Measurements from ENCODE around the gene CADM4.

CADM4 gene

DNA sequence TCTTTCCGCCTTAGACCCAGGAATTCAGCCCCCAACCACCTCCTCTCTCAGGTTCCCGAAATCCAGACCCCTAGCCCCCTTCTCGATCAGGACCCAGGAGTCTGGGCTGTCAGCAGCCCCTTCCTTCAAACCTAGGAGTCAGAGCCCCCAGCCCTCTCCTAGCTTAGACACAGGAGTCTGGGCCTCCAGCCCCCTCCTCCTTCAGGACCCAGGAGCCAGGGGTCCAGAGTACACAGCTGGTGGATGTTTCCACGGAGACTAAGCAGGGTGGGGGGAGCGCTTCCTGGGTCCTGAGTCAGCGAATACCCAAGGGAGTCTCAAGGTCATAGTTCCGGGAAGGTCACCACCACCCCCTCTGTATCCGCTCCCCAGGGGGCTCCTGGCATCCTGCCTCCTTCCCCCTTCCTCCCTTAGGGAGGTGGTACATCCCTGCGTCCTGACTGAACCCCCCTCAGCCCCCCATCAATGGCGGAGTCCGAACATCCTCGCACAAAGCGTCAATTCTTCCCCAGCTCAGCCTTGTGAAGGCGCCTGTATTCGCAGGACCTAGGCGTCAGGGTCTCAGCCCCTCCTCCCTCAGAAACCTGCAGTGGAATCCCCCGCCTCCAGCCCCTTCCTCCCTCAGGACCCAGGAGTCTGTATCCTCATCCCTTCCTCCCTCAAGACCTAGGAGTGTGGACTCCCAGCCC lies 4.6 kb downstream of the CADM4 start:
- no peak for FAIRE-seq

GRCh38 chr19:43634506-43634871 lies 5.2 kb downstream of the CADM4 start:
- FAIRE-seq (no peak), DNase-seq (ENCODE audit: insufficient read length, low spot score) (no peak)

More for the DNA sequence above, 4.6 kb downstream of the CADM4 start:
- DNase-seq (ENCODE audit: insufficient read length, low spot score) = no peak

DNA sequence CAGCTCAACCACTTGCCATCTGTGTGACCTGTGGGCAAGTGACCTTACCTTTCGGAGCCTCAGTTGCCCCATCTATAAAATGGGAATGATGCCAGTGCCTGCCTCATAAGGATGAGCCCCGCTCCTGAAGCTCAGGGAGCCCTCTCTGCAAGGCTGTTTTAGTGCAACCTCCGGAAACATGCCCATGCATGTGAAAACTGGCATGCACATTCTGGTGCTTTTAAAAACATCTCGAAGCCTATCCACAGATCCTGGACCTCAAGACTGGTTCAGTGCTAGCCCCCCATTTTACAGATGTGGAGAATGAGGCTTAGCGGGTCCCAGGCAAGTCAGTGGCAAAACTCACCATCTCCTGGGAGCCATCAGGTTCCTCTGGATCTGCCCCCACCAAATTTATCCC lies 5.6 kb downstream of the CADM4 start:
- FAIRE-seq (no peak), DNase-seq (ENCODE audit: insufficient read length, low spot score) (no peak)

GRCh38 chr19:43633520-43633919 lies 6.1 kb downstream of the CADM4 start:
- DNase-seq (ENCODE audit: insufficient read length, low spot score) (no peak), FAIRE-seq (no peak)

DNA sequence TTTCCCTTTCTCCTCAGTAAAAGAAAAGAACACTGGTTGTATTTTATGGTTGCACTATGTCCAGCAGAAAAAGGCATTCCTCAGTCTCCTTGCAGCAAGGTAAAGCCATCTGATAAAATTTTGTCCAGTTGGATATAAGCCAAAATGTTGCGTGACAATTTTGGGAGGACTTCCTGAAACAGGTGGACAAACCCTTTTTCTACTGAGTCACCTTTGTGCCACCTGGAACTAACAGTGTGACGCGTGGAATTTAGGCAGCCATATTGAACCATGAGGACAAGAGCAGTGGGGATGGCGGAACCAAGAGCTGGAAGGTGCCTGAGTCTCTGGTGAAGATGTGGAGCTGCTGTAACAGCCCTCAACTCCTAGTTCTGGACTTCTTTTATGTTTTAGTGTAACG lies 8.2 kb downstream of the CADM4 start:
- DNase-seq (ENCODE audit: insufficient read length, low spot score) = no peak
- FAIRE-seq = no peak

DNA sequence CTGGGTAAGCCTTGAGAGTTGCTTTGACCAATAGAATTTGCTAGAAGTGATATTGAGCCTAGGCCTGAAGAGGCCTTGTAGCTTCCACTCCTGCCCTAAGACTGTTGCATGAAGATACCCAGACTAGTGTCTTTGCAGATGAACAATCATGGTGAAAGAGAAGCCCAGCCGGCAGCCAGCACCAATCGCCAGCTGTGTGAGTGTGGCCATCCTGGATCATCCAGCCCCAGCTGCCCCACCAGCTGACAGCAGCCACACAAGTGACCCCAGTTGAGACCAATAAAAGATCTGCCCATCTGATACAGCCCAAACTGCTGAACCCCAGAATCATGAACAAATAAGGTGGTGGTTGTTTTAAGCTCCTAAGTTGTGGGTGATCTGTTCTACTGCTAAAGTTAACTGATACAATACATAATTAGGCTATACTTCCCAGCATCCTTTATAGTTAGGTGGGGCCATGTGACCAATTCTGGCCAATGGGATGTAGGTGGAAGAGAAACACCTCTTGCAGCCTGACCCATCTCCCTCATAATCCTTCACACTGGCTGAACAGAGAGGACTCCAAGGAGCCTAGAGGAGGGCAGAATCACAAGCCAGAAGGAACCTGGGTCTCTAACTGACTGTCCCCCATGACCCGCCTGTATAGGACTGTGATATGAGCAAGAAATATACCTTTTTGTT lies 10.9 kb downstream of the CADM4 start:
- DNase-seq (ENCODE audit: insufficient read length, low spot score) (no peak), FAIRE-seq (no peak)

DNA sequence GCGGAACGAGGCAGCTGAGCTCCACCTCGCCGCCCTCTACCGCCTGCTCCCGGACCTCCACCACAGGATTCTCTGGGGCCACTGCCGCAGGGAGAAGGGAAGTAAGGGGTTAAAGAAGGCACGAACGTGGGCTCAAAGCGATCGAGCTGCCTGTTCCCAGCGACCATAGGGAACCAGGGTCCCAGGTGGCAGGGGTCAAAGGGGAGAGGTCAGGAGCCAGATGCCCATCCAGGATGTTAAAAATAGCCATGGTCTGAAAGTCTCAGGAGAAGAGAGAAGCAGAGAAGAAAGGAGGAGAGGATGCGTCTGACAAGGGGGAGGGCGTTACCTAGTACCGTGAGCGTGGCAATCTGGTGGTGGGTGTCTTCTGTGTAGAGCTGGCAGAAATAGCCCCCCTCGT lies 12.8 kb downstream of the CADM4 start:
- FAIRE-seq = no peak
- DNase-seq (ENCODE audit: insufficient read length, low spot score) = no peak

DNA sequence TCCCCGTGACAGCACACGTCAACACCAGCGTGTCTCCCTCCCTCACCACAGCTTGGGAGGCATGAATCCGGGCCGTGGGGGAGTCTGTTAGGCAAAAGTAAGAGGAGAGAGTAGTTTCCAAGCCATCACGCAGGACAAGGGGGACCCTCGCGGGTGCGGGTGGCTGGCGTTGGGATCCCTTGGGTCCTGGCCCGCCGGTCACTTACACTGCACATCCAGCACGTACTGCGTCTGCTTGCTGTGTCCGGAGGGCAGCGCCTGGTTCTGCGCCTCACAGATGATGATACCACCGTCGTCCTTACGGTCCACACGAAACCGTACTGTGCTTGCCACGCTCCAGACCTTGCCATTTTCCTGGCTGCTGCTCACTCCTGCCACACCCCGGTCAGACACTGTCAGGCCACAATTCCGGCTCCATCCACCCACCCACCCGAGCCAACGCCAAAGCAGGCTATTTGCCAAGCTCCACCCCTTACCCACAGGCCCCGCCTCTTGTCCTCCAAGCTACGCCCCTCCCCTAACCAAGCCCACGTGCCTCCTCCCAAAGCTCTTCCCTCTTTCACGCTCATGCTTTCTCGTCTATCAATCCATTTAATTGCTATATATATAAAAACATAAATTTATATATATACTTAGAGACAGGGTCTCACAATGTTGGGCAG lies 13.6 kb downstream of the CADM4 start:
- no peak for DNase-seq (ENCODE audit: insufficient read length, low spot score)

DNA sequence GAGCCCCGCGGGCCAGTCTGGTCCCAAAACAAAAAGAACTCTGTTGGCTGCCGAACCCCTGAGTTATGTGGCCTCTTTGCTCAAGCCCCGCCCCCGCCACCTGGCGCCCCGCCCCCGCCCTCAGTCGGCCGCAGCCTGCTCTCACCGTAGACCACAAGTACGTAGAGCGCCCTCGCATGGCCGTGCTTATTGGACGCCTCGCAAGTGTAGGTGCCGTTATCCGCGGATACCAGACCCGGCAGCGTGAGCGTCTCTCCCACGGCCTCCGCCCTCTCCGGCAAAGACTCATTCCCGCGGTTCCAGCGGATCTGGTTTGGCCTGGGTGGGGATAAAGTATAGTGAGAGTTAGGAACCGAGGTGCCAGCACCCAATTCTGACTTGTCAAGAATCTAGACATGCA lies 14.7 kb downstream of the CADM4 start:
- DNase-seq (ENCODE audit: insufficient read length, low spot score) (peak; percentile 59), FAIRE-seq (no peak)

More for the DNA sequence above, 13.6 kb downstream of the CADM4 start:
- FAIRE-seq = no peak

DNA sequence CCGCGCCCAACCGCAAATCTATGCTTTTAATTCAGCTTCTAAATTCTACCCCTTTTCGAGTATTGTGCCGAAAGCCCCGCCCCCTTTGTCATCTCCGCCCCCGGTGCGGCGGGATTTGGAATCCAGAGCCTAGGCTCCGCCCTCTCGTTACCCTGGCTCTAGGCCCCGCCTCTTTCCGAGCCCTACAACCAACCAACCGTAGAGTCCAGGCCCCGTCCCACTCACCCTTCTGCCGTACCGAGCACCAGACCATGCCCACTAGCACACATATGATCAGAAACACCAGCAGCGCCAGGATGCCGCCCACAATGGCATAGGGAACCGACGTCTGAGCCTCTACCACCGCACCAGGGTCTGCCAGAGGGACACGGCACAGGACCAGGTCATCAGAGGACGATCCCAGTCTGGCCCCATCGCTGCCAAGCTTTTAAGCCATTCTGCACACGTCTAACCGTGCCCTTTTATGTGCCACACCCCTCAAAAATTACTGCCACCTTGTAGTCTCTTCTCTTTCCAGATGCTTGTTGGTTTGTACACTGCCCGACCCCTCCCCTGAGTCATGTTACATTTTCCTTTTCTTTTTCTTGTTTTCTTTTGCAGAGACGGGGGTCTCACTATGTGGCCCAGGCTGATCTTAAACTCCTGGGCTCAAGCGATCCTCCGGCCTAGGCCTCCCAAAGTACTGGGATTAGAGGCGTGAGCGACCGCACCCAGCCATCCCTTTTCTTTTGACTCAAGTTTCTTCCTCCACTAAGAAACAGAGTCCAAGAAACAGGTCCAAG lies 15.6 kb downstream of the CADM4 start:
- FAIRE-seq = no peak
- DNase-seq (ENCODE audit: insufficient read length, low spot score) = no peak

DNA sequence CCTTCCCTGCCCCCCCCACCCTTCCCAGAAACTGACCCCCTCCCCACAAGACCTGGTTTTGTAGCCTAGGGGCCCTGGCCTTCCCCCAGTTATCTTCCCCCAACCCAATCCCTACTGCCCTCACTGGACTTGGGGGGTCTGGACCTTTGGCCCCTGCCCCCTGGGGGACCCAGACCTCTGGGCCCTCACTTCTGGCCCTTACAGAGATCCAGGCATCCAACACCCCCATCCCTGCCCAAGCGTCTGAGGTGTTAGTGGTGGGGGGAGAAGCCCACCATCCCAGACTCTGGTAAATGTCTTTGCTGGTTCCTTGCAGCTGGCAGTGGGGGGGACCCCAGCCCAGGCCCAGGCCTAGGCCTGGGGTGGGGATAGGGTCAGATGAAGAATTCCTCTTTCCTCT lies 16.7 kb downstream of the CADM4 start:
- FAIRE-seq = no peak
- DNase-seq (ENCODE audit: insufficient read length, low spot score) = no peak

DNA sequence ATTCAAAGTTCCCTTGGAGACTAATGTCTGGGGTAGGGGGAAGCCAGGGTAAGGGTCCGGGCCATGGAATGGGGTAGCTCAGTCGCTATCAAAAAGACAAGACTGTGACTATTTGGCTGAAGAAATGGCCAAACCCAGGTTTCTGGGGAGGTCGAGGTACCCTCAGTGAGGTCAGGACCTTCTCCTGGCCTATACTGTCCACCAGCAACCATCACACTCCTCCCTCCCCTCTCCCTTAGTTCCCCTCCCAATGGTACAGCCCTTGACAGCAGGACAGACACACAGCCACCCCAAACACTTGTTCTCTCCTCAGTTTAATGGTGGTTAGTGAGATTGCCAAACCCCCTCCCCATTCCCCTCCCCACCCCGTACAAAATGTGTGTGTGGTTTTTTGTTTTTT lies 17.6 kb downstream of the CADM4 start:
- DNase-seq (ENCODE audit: insufficient read length, low spot score) (no peak), FAIRE-seq (no peak)

DNA sequence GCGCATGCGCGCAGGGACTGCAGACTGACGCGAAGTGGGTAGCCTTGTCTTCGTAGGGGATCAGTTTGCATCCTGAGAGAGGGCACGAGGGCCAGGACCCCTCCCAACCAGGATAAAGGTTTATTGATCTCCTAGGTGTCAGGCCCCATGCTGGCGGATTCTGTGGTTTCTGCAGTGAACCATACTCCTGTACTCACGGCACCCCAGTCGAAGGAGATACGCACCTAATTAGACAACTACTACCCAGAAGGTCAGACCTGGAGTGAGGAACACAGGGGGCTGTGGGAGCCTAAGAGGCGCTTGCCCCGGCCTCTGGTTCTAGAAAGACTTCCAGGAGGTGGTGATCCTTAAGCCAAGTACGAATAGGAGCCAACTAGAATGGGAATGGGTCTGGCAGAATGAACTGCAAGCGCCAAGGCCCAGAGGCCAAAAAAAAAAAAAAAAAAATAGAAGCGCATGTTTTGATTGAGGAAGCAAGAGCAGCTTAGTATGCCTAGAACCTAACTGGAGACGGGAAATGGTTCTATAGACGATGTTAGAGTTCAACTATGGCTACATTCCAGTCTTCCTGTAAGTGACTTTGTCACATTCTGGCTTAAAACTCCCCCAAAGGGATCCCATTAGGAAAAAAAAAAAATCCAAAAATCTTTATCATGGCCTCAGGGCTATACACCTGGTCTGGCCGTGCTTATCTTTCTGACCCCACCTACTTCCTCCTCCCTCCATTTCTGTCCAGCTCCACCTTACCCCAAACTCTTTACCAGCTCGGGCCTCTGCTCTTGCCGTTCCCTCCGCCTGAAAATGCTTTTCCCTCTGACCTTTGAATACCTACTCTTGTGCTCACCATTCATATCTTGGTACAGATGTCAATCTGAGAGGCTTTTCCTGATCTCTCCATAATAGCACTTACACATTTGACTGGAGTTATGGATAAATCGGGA lies 19.3 kb downstream of the CADM4 start:
- peak; percentile 14 for FAIRE-seq

DNA sequence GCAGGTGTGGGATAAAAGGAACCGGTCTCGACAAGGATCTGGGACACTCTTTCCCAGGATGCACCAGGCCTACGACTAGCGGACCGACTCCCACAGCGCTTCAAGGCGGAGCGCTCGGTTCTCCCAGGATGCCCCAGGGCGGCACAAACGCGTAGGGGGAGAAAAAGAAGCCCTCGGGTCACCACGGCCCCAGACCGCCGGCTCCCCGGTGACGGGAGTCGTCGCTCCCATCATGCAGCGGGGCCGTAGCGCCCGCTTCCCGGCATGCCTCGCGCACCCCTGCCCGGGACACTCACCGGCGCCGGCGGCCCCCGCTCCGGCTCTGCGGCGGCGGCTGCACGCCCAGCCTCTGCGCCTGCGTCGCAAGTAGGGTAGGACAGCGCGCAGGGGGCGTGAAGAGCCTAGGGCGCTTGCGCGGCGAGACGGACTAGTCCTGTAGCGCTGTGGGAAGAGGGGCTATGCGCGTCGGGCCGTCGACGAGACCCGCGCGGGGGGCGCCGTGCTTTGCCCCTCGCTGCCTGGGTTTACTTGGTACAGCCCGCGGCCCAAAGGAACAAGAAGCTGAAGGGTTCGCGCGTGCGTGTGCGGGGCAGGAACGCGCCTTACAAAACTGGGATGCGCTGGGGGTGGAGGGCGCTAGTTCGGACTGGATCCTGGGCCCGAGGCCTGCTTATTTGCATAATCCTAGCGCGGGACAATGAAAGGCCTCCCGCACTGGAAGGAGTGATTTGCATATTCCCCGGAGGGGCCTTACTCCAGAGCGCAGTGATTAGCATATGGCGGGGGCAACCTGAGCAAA lies 20.2 kb downstream of the CADM4 start, which contains the start of gene ZNF428:
TSS of gene ZNF428 (minus strand) at position 368 of the 799 bp plus-strand sequence. CDS start 5,325 bp downstream, outside the sequence.
- DNase-seq (ENCODE audit: insufficient read length, low spot score) (peak; percentile 93), FAIRE-seq (peak; percentile 96)

More for the DNA sequence above, 19.3 kb downstream of the CADM4 start:
- DNase-seq (ENCODE audit: insufficient read length, low spot score) = no peak

- DNase-seq (ENCODE audit: insufficient read length, low spot score) (peak; percentile 58), FAIRE-seq (no peak)
Measured at GRCh38 chr19:43618921-43619261, 20.8 kb downstream of the CADM4 start.

DNA sequence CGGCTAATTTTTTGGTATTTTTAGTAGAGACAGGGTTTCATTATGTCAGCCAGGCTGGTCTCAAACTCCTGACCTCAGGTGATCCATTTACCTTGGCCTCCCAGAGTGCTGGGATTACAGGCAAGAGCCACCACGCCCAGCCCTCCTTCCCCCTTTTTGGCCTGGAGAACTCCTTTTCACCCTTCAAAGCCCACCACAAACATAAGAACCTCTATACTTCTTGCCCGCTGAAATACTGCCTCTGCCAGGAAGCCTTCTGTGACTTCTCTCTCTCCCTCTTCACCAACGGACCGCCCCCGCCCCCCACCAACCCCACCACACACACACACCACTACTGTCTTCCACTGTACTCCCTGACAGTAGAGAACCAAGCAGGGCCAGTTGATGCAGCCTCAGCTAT lies 22.7 kb downstream of the CADM4 start:
- no peak for DNase-seq (ENCODE audit: insufficient read length, low spot score)
- no peak for FAIRE-seq

DNA sequence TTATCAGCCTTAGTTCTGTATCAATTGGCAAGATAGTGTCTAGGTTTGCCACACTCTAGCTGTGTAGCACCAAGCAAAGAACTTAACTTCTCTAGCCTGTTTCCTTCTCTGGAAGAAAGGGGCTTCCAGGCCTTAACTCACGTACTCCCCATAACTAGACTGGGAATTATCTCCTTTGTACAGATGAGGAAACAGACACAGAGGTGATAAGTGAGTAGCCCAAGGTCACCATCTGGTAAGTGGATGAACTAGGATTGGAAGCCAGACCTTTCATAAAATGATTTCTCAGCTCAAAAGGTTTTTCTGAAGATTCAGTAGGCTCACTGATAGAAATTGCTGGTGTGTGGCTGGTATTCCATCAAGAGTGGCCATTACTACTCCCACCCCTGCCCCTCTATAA lies 23.3 kb downstream of the CADM4 start:
- DNase-seq (ENCODE audit: insufficient read length, low spot score) (no peak), FAIRE-seq (no peak)

DNA sequence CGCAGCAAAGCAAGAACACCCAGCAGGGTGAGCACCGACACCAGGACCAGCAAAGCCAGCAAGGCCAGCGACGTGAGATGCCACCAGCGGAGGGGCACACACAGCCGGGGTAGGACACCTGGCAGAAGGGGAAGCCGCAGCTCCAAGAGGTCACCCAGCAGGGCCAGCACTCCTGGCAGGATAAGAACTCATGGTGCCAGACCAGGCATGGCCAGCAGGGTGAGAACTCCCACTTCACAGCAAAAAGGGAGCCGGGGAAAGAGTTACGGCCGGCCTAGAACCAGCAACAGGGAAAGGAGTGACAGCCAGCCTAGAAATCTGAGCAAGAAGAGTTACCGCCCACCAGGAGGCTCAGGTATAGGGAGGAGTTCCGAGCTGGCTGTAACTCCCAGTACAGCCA lies 27.3 kb downstream of the CADM4 start:
- no peak for FAIRE-seq
- no peak for DNase-seq (ENCODE audit: insufficient read length, low spot score)

DNA sequence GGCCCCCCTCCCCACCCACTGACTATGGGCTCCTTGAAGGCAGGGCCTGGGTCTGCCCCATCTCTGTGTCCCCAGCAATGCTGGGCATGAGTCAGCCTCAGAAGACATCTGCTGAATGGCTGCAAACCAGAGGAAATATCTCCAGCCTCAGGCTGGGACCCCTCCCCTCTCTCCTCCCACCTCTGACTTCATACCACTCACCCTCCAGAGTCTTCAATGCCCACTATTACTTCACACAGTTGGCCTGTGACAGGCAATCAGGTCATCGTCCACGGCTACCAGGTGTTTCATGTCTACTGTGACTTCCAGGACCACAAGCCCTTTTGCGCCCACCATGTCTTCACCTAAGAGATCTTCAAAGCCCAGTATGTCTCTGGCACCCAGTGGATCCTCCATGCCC lies 27.9 kb downstream of the CADM4 start, which contains the start of gene SRRM5:
TSS of gene SRRM5 (plus strand) at position 301 of the 400 bp plus-strand sequence. CDS start at position 335, 34 bp downstream.
- no peak for FAIRE-seq
- DNase-seq (ENCODE audit: insufficient read length, low spot score) = no peak

Data from GM19239 (cell line).